HG03342 (cell line): ENCODE data around the gene CLASP2.

Experiments used
- ATAC-seq: cut with Tn5 transposase; IDR thresholded peaks from one replicate; pipeline ENCODE4 v1.9.1; 2021; ENCODE audit warnings: mild to moderate bottlenecking, moderate library complexity; ENCODE audit not compliant: unreplicated experiment

CLASP2 gene

GRCh38 chr3:33547101-33547500 lies 171.0 kb downstream of the CLASP2 start:
- ATAC-seq, result no peak

GRCh38 chr3:33544126-33544525 lies 173.9 kb downstream of the CLASP2 start:
- no peak for ATAC-seq

GRCh38 chr3:33543601-33544000 lies 174.5 kb downstream of the CLASP2 start:
- no peak for ATAC-seq

- no peak for ATAC-seq
Observed at GRCh38 chr3:33541918-33542317, 176.1 kb downstream of the CLASP2 start.

- no peak for ATAC-seq
Observed at GRCh38 chr3:33538678-33539339, 179.2 kb downstream of the CLASP2 start.

- no peak for ATAC-seq
Observed at GRCh38 chr3:33537133-33537532, 180.9 kb downstream of the CLASP2 start.

- ATAC-seq, result no peak
Observed at GRCh38 chr3:33526787-33527186, 191.3 kb downstream of the CLASP2 start.

- no peak for ATAC-seq
Observed at GRCh38 chr3:33525232-33525631, 192.8 kb downstream of the CLASP2 start.

- ATAC-seq, result no peak
Observed at GRCh38 chr3:33523093-33523667, 194.9 kb downstream of the CLASP2 start.

GRCh38 chr3:33521736-33522135 lies 196.3 kb downstream of the CLASP2 start:
- no peak for ATAC-seq

- no peak for ATAC-seq
Observed at GRCh38 chr3:33513262-33513863, 204.7 kb downstream of the CLASP2 start.

GRCh38 chr3:33505027-33505426 lies 213.0 kb downstream of the CLASP2 start:
- no peak for ATAC-seq

- ATAC-seq, result no peak
Observed at GRCh38 chr3:33496449-33496848, 221.6 kb downstream of the CLASP2 start.

- no peak for ATAC-seq
Observed at GRCh38 chr3:33491721-33492120, 226.3 kb downstream of the CLASP2 start.

- ATAC-seq, result peak; percentile 46
Observed at GRCh38 chr3:33490641-33491241, 227.3 kb downstream of the CLASP2 start.

- ATAC-seq, result no peak
Observed at GRCh38 chr3:33488683-33489082, 229.4 kb downstream of the CLASP2 start.

- no peak for ATAC-seq
Observed at GRCh38 chr3:33488246-33488645, 229.8 kb downstream of the CLASP2 start.

- no peak for ATAC-seq
Observed at GRCh38 chr3:33482111-33482521, 235.9 kb downstream of the CLASP2 start.

GRCh38 chr3:33474896-33475295 lies 243.2 kb downstream of the CLASP2 start:
- ATAC-seq, result no peak

- no peak for ATAC-seq
Observed at GRCh38 chr3:33473813-33474212, 244.2 kb downstream of the CLASP2 start.

GRCh38 chr3:33467786-33468185 lies 250.3 kb downstream of the CLASP2 start:
- no peak for ATAC-seq

GRCh38 chr3:33461097-33461496 lies 257.0 kb downstream of the CLASP2 start:
- no peak for ATAC-seq
